ENCODE data around the gene RGS7.

DNA sequence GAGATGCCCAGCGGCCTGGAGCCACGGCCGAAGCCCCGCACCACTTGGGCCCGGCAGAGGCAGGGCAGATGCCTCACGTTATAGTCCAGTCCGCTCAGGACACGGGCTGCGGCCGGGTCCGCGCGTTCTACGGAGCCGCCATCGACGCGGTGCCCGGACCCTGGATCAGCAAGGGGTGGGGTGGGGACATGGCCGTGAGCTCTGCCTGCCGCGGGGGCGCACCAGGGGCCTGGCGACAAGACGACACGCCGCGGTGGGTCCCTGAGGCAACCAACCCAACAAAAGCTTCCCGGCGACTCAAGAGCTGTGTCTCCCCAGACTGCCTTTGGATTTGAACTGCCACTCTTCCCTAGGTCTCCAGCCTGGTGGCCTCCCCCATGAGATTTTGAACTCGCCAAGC is 533.6 kb downstream of the RGS7 start:
- no peak for TF ChIP-seq POLR2A (IDR thresholded peaks at IDR 0.05)
- TF ChIP-seq CTCF (IDR thresholded peaks at IDR 0.05), result no peak

Measured in thyroid gland (tissue), 4 donors.